GM21390 (cell line): ENCODE measurements around the gene ABCA4.

ENCODE experiments used
- ATAC-seq: cut with Tn5 transposase; IDR thresholded peaks from one replicate; pipeline ENCODE4 v1.9.1; 2021; ENCODE audit not compliant: unreplicated experiment

Gene ABCA4

DNA sequence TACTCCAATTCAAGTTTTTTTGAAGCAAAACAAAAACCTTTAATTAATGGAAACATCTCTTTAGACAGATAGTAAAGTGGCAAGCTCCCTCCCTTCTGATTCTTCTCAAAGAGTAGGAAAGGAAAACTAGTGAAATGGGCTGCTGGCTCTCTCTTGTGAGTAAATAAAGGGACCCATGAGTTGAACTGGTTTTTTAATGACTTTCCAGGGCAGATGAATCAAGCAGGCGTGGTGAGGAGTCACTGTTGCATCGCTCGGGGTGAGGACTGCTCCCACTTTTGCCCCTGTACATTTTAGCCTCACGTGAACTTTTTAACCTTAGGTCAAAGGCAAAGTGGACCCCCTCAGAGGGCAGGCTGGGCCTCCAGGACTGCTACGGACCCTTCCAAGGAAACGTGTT lies 64.8 kb downstream of the ABCA4 start:
- ATAC-seq, result no peak

DNA sequence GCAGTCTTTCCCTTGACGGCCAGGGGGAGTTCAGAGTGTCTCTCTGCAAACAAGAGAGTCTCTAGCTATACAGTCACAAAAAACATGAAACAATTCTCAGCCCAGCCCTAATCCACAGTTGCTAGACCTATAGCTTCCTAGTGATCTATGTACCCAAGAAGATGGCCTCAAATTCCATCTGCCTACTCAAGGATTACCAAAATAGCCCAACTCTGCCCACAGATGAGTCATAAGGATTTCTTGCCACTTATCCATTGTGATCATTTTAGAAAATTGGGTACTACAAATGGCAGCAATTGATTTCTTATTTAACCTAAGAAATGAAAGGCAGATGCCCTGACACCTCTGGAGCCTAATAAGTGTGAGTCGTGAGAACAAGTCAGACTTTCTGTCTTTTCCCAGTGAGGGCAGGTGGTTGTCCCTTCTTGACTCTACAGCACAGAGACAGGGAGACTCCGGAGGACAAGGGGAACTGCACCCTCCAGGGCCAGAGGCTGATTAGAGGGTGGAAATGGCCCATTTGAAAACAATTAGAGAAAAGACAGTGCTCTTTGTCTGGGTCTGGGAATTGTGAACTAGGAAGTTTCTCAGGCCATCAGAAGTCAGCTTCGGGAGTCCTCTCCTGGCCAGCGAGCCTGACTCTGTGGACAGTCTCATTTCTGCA lies 65.4 kb downstream of the ABCA4 start:
- ATAC-seq, result no peak

DNA sequence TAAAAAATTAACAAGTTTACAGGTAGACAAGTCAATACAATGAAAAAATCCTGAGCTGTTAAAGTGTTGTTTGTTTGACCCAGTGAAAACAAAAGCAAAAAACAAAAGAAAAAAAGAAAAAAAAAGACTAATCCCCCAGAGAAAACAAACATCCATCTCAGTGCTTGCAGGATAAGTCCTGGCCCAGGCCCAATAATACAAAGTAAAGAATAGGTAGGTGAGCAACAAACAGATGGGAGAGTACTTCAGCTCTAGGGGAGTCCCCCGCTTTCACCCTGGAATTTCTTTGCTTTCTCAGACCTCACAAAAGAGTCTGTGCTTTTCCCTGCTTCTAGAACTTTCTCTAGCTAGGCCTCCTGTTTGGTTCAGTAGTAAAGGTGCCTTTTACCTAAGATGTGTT lies 70.3 kb downstream of the ABCA4 start:
- no peak for ATAC-seq

- no peak for ATAC-seq
Measured at GRCh38 chr1:94050254-94050653, 70.7 kb downstream of the ABCA4 start.

- ATAC-seq, result no peak
Measured at GRCh38 chr1:94049791-94050190, 71.2 kb downstream of the ABCA4 start.

- ATAC-seq, result no peak
Measured at GRCh38 chr1:94048413-94049164, 72.4 kb downstream of the ABCA4 start.

- no peak for ATAC-seq
Measured at GRCh38 chr1:94047949-94048348, 73.0 kb downstream of the ABCA4 start.

DNA sequence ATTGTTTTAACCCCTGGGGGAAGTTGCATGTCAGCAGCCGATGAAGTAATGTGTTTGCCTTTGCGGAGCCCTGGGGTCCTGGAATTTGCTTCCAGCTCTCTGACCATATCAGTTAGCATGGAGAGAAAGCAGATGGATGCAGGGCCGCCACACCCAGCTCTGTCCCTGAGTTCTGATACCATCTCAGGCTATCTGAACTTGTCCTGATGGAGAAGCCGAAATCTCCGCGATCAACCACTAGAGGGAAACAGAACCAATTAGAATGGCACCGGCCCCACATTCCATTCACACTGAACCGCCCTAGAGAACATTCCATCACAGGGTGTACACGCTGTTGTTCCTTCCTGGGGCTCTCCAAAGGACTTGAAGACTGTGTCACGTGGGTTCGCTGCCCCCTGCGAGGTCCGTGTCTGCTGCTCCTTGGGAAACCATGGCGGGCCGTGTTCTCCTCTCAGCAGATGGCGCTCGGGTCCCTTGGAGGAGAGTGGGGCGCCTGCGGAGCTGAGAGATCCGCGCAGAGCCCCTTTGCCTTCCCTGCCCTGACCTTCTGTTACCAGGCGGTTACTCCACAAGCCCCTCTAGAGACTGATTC lies 75.4 kb downstream of the ABCA4 start:
- no peak for ATAC-seq

DNA sequence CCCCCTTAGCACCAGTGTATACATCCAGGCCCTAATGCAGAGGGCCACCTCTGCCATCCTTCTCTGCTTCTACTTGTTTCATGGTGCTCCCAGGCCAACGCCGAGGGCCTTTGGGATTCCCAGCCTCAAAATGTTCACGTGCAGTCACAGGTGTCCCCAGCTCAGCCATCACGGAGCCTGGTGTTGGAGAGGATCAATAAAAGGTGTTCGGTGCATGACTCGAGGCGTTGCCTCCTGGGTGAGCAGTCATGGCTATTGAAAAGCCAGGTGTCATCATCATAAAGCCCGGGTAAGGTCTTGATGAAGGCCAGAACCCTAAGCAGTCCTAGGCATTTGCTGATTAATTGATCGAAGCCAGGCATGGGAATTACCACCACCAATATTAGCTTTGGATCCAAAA lies 76.1 kb downstream of the ABCA4 start:
- no peak for ATAC-seq

GRCh38 chr1:94044290-94044790 lies 76.6 kb downstream of the ABCA4 start:
- no peak for ATAC-seq

DNA sequence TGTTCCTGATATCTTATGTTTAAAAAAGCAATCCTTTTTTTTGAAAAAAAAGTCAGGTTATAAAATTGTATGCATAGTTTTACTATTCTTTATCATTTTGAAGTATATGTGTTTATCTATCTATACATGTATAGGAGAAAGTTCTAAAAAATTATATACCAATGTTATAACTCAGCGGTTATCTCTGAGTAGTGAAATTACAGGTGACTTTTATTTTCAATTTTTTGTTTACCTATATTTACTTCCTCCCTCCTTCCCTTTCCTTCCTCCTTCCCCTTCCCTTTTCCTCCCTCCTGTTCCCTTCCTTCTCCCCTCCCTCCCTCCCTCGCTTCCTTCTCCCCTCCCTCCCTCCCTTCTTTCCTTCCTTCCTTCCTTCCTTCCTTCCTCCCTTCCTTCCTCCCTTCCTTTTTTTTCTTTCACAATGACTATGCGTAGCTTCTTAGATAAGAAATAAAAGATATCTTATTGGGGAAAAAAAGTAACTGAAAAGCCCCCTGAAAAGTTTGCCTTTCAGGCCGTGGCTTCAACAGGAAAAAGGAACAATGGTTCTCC lies 77.1 kb downstream of the ABCA4 start:
- no peak for ATAC-seq

DNA sequence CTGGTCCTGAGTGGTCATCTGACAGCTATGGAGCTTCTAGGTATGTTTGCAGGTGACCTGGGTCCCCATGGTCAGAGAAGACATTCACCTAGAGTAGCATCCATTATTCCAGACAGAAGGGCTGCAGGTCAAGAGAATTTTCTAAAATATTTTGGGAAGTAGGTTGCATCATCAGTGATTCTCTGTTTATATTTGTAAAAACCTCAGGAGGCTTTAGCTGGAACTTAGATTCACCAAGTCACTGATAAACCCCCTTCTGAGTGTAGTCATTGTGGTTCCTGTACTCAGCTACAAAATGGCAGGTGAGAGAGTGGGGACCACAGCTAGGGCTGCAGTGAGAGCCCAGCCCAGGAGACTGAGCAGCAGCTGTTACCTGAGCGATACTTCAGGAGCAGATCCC lies 78.6 kb downstream of the ABCA4 start:
- ATAC-seq, result no peak

DNA sequence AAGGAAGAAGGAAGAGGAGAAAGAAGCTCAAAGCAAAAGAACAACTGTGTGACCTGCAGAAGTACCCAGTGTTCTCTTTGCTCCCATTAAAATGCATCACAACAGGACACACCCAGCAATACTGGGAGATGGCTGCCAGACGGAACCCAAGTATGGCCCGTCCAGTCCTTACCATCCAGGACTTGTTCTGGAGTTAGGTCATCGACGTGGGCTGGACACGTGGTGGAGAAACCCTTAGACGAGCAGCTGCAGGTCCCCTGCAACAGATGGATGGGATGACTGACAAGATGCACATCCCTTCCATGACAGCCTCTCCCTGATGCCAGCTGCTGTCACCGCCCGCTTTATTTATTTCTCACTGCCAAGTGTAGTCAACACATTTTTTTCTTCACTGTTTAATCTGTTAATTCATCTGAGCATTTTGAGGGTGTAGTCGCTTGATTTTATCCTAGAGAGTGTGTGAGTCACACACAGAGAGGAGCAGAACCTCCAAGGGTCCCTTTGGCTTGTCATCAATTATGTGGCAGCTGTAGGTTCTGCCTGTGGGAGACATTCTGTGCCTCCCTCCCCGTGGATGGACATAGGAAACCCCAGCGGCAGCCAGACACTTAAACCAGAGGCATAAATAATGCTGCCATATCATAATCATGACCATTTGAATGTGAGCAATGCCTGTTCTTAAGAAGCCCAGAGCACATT lies 80.9 kb downstream of the ABCA4 start:
- ATAC-seq, result no peak

GRCh38 chr1:94039514-94039870 lies 81.5 kb downstream of the ABCA4 start:
- ATAC-seq, result no peak

- ATAC-seq, result no peak
Measured at GRCh38 chr1:94038511-94038910, 82.4 kb downstream of the ABCA4 start.

DNA sequence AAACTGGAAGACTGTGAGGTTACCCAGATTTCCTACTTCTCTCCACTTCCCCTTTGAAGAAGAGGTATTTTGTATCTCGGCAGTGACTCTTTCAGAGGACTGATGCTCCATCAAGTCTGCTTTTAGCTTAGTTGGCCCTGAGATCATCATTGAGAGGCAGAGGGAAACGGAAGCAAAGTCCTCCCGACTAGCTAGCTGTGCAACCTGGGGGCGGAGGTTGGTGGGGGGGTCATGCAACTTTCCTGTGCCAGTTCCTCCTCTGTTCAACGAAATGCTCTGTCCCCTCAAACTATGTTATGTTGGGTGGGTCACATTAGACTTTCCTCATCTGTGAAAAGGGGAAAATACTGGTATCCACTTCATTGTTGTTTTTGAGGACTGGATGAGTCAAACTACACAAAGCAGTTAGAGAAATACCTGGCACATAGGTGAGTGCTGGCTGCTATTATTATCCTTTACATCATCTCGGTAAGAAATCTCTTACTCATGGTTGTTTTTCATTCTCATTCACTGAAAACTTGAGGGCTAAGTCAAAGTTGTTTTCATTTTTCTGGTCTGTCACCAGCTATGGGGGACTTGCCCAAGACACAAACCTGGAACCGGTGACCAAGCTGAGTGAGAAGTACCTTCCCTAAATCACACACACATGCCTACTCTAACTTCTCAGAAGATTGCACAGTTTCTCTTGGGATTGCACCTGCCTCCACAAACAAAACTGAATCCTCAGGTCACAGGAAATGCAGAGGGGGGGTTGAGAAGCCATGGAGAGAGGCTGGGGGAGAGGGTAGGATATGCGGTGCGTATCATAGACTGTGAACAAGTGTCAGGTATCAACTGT lies 83.3 kb downstream of the ABCA4 start:
- peak; percentile 43 for ATAC-seq

DNA sequence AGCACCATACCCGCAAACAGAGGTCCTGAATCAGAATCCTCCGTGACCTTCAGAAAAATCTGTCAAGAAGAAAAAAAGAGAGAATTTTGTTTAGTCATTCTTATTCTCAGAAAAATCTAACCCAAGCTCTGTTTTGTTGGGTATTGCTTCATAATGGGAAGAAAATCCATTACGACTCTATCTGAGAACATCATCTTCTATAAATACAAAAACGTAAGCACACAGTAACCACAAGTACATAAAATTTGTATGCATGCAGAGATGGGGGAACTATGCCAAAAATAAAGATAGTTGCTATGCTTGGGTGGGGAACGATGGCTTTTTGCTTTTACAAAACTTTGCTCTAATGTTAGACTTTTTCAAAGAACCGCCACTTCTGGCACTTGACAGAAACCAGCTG lies 84.2 kb downstream of the ABCA4 start:
- ATAC-seq, result no peak

GRCh38 chr1:94033849-94034248 lies 87.1 kb downstream of the ABCA4 start:
- ATAC-seq, result no peak

DNA sequence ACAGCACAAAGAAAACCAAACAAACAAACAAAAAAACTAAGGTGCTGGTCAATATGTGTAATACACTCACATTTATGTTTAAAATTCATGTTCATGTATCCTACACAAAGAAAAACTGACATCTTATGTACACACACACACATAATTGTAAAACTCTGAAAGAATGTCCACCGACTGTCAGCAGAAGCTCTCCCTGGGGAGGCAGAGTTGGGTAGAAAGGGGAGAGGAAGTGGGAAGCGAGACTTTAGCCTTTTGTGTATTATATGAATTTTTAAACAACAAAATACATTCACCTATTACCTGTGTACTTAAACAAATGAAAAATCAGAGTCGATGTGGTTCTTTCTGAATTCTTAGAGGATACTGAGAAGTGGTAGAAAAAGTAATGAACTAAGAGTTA lies 88.3 kb downstream of the ABCA4 start:
- no peak for ATAC-seq

DNA sequence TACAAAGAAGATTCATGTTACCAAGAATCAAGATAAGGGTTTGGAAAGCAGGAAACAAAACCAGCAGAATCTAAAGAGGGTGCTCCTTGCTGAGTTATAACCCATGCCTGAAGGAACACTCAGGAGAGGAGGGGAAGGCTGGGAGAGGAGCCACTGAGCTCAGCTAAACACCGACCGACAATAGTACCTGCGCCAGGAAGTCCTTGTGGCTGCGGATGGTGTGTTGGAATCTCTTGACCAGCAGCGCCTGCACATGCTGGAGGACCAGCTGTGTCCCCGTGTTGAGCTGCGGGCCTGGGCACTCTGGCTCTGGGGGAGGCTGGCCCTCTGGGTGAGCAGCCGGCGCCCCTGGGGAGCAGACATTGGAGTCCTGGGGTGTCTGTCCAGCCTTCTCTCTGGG lies 89.4 kb downstream of the ABCA4 start:
- ATAC-seq, result no peak

DNA sequence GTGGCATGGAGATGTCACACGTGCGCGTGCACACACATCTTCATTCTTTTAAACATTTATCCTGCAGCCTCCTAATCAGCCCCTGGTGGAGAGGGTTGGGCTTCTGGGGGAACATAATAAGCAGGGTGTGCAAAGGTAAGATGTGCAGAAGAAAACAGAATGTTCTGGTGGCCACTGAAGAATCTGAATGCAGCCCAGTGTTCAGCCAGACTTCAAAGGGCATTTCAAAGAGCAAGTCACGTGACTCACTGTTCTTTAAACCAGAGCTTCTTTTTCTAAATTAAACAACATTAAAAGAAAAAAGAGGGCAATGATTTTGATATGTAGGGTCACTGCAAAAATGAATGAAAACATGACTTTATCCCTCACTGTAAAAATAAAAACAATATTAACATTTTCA lies 89.8 kb downstream of the ABCA4 start:
- ATAC-seq, result no peak
